HEK293 (cell line): ENCODE results near the gene SLC44A5.

Experiments used
- HOXC10 ChIP-seq: sonication (generic); formaldehyde crosslinking; IDR thresholded peaks from 2 replicates; pipeline ENCODE4 v1.8.1; 2023; ENCODE audit warnings: mild to moderate bottlenecking, missing genetic modification reagents
- KLF9 ChIP-seq: fragments of 450-650 bp; formaldehyde crosslinking; IDR thresholded peaks from 2 replicates; pipeline ENCODE4 v1.5.1; 2016; ENCODE audit warnings: missing biosample characterization, missing genetic modification characterization, low read depth
- SCRT1 ChIP-seq: fragments of 450-650 bp; formaldehyde crosslinking; IDR thresholded peaks from 2 replicates; pipeline ENCODE4 v1.5.1; 2016; ENCODE audit warnings: missing biosample characterization, missing genetic modification characterization, borderline replicate concordance
- ZBTB21 ChIP-seq: fragments of 450-650 bp; formaldehyde crosslinking; IDR thresholded peaks from 2 replicates; pipeline ENCODE4 v1.5.1; 2017; ENCODE audit warnings: missing biosample characterization, missing genetic modification characterization
- ZFP37 ChIP-seq: fragments of 450-650 bp; formaldehyde crosslinking; IDR thresholded peaks from 2 replicates; pipeline ENCODE4 v1.5.1; 2016; ENCODE audit warnings: missing biosample characterization, missing genetic modification characterization
- ZNF121 ChIP-seq: fragments of 450-650 bp; formaldehyde crosslinking; IDR thresholded peaks from 2 replicates; pipeline ENCODE4 v1.5.1; 2016; ENCODE audit warnings: missing biosample characterization, missing genetic modification characterization
- ZNF24 ChIP-seq: fragments of 450-650 bp; formaldehyde crosslinking; IDR thresholded peaks from 2 replicates; pipeline ENCODE4 v1.5.1; 2016; ENCODE audit warnings: missing biosample characterization, missing genetic modification characterization
- ZNF555 ChIP-seq: fragments of 450-650 bp; formaldehyde crosslinking; conservative IDR thresholded peaks from 2 replicates; pipeline ENCODE4 v1.5.1; 2017; ENCODE audit warnings: missing biosample characterization, mild to moderate bottlenecking, missing genetic modification characterization, inconsistent platforms
- ZNF660 ChIP-seq: fragments of 450-650 bp; IDR thresholded peaks from 2 replicates; pipeline ENCODE4 v1.5.1; 2018; ENCODE audit warnings: missing biosample characterization, mild to moderate bottlenecking, missing genetic modification characterization
- ZNF777 ChIP-seq: fragments of 450-650 bp; formaldehyde crosslinking; IDR thresholded peaks from 2 replicates; pipeline ENCODE4 v1.5.1; 2017; ENCODE audit warnings: missing biosample characterization, missing genetic modification characterization, borderline replicate concordance
- ZXDB ChIP-seq: fragments of 450-650 bp; formaldehyde crosslinking; IDR thresholded peaks from 2 replicates; pipeline ENCODE4 v1.5.1; 2016; ENCODE audit warnings: missing biosample characterization, missing genetic modification characterization
- TF ChIP-seq, protein P1 (sequence below): fragments of 450-650 bp; formaldehyde crosslinking; IDR thresholded peaks from 2 replicates; pipeline ENCODE4 v1.5.1; 2016; ENCODE audit warnings: missing biosample characterization, missing genetic modification characterization
- TF ChIP-seq, protein P2 (sequence below): fragments of 450-650 bp; formaldehyde crosslinking; IDR thresholded peaks from 2 replicates; pipeline ENCODE4 v1.5.1; 2016; ENCODE audit warnings: missing biosample characterization, missing genetic modification characterization
- TF ChIP-seq, protein P3 (sequence below): fragments of 450-650 bp; formaldehyde crosslinking; IDR thresholded peaks from 2 replicates; pipeline ENCODE4 v1.5.1; 2016; ENCODE audit warnings: missing biosample characterization, missing genetic modification characterization

DNA sequence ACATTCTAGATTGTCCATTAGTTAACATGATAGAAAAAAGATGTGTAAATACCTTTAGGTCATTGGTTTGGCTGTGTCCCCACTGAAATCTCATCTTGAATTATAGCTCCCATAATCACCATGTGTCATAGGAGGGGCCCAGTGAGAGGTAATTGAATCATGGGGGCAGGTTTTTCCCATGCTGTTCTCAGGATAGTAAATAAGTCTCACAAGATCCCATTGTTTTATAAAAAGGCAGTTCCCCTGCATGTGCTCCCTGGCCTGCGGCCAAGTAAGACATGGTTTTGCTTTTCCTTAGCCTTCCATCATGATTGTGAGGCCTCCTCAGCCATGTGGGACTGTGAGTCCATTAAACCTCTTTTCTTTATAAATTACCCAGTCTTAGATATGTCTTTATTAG lies 32.5 kb upstream of the SLC44A5 start:
- TF ChIP-seq, protein P1, sequence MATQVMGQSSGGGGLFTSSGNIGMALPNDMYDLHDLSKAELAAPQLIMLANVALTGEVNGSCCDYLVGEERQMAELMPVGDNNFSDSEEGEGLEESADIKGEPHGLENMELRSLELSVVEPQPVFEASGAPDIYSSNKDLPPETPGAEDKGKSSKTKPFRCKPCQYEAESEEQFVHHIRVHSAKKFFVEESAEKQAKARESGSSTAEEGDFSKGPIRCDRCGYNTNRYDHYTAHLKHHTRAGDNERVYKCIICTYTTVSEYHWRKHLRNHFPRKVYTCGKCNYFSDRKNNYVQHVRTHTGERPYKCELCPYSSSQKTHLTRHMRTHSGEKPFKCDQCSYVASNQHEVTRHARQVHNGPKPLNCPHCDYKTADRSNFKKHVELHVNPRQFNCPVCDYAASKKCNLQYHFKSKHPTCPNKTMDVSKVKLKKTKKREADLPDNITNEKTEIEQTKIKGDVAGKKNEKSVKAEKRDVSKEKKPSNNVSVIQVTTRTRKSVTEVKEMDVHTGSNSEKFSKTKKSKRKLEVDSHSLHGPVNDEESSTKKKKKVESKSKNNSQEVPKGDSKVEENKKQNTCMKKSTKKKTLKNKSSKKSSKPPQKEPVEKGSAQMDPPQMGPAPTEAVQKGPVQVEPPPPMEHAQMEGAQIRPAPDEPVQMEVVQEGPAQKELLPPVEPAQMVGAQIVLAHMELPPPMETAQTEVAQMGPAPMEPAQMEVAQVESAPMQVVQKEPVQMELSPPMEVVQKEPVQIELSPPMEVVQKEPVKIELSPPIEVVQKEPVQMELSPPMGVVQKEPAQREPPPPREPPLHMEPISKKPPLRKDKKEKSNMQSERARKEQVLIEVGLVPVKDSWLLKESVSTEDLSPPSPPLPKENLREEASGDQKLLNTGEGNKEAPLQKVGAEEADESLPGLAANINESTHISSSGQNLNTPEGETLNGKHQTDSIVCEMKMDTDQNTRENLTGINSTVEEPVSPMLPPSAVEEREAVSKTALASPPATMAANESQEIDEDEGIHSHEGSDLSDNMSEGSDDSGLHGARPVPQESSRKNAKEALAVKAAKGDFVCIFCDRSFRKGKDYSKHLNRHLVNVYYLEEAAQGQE (tag by site-specific recombination): no peak
- TF ChIP-seq ZNF24 (tag by site-specific recombination): no peak
- TF ChIP-seq, protein P2, sequence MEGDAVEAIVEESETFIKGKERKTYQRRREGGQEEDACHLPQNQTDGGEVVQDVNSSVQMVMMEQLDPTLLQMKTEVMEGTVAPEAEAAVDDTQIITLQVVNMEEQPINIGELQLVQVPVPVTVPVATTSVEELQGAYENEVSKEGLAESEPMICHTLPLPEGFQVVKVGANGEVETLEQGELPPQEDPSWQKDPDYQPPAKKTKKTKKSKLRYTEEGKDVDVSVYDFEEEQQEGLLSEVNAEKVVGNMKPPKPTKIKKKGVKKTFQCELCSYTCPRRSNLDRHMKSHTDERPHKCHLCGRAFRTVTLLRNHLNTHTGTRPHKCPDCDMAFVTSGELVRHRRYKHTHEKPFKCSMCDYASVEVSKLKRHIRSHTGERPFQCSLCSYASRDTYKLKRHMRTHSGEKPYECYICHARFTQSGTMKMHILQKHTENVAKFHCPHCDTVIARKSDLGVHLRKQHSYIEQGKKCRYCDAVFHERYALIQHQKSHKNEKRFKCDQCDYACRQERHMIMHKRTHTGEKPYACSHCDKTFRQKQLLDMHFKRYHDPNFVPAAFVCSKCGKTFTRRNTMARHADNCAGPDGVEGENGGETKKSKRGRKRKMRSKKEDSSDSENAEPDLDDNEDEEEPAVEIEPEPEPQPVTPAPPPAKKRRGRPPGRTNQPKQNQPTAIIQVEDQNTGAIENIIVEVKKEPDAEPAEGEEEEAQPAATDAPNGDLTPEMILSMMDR: no peak
- TF ChIP-seq, protein P3, sequence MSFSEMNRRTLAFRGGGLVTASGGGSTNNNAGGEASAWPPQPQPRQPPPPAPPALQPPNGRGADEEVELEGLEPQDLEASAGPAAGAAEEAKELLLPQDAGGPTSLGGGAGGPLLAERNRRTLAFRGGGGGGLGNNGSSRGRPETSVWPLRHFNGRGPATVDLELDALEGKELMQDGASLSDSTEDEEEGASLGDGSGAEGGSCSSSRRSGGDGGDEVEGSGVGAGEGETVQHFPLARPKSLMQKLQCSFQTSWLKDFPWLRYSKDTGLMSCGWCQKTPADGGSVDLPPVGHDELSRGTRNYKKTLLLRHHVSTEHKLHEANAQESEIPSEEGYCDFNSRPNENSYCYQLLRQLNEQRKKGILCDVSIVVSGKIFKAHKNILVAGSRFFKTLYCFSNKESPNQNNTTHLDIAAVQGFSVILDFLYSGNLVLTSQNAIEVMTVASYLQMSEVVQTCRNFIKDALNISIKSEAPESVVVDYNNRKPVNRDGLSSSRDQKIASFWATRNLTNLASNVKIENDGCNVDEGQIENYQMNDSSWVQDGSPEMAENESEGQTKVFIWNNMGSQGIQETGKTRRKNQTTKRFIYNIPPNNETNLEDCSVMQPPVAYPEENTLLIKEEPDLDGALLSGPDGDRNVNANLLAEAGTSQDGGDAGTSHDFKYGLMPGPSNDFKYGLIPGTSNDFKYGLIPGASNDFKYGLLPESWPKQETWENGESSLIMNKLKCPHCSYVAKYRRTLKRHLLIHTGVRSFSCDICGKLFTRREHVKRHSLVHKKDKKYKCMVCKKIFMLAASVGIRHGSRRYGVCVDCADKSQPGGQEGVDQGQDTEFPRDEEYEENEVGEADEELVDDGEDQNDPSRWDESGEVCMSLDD: no peak
- TF ChIP-seq SCRT1: no peak
- no peak for TF ChIP-seq ZXDB (tag by site-specific recombination)
- no peak for TF ChIP-seq ZBTB21 (tag by site-specific recombination)
- TF ChIP-seq HOXC10: no peak
- no peak for TF ChIP-seq ZFP37 (tag by site-specific recombination)
- no peak for TF ChIP-seq KLF9
- TF ChIP-seq ZNF555: no peak
- no peak for TF ChIP-seq ZNF121 (tag by site-specific recombination)
- TF ChIP-seq ZNF777: no peak
- no peak for TF ChIP-seq ZNF660 (tag by site-specific recombination)
